Suprapubic skin (tissue), 4 donors: Measurements from ENCODE around the gene ZNF436. TPM values are rescaled to one million over a fixed set of nuclear protein-coding genes. Genes with fewer than 3 reads are reported as not detected.
"Not testable (repeated sequence)": the region's sequence is repeated elsewhere in the genome, so short reads cannot be mapped to it uniquely, and the experiment has no call there.

ENCODE experiments used
- DNase-seq, 2 donors: peaks; one replicate each; pipeline ENCODE4 v3.0.0-alpha.2; 2019; ENCODE audit warnings: low spot score in 2 of 2
- H3K27ac ChIP-seq: fragments of 200-600 bp; sonication (generic); one replicate; pipeline ENCODE4 v1.5.1; 2019
- H3K27me3 ChIP-seq: fragments of 200-600 bp; sonication (generic); one replicate; pipeline ENCODE4 v1.5.1; 2019
- H3K36me3 ChIP-seq: fragments of 200-600 bp; sonication (generic); one replicate; pipeline ENCODE4 v1.5.1; 2019
- H3K4me1 ChIP-seq: fragments of 200-600 bp; sonication (generic); one replicate; pipeline ENCODE4 v1.5.1; 2019
- H3K4me3 ChIP-seq: fragments of 200-600 bp; sonication (generic); one replicate; pipeline ENCODE4 v1.5.1; 2019; ENCODE audit warnings: mild to moderate bottlenecking
- H3K9me3 ChIP-seq: fragments of 200-600 bp; sonication (generic); one replicate; pipeline ENCODE4 v1.5.1; 2019
- EP300 ChIP-seq: sonication (generic); formaldehyde crosslinking; IDR thresholded peaks from one replicate; pipeline ENCODE4 v1.6.1; 2017; ENCODE audit warnings: antibody characterized with exemption
- POLR2A ChIP-seq, 2 donors: fragments of 450-650 bp; IDR thresholded peaks; one replicate each; pipeline ENCODE4 v1.6.1; 2017; ENCODE audit warnings: antibody characterized with exemption in 2 of 2, mild to moderate bottlenecking in 2 of 2, moderate library complexity in 2 of 2
- POLR2AphosphoS5 ChIP-seq, 3 donors: sonication (generic); formaldehyde crosslinking; IDR thresholded peaks; one replicate each; pipeline ENCODE4 v1.6.1; 2017; ENCODE audit warnings: antibody characterized with exemption in 3 of 3
- WGBS: methylation state at CpG from one replicate; pipeline ENCODE4 v1.1.5; 2018; 5-methylcytosine and 5-hydroxymethylcytosine counted together
- total RNA-seq, 4 donors: library from RNA; depleted of rRNA; stranded (reverse); fragments of >200 nt; gene quantifications; one replicate each; pipeline ENCODE4 v1.1.0, GENCODE V29; 2016
- TF ChIP-seq, protein P1 (sequence below), 2 donors: fragments of 200-600 bp in 1 of 2; fragments of 450-650 bp in 1 of 2; sonication (generic) in 1 of 2; IDR thresholded peaks; one replicate each; pipeline ENCODE4 v1.5.1; 2016 to 2019; ENCODE audit warnings: antibody characterized with exemption in 2 of 2, mild to moderate bottlenecking in 1 of 2, moderate library complexity in 1 of 2

ZNF436 gene
- total RNA-seq, 4 donors from 2014 or later, result 21.1 to 38.2 (median 30.3) TPM

DNA sequence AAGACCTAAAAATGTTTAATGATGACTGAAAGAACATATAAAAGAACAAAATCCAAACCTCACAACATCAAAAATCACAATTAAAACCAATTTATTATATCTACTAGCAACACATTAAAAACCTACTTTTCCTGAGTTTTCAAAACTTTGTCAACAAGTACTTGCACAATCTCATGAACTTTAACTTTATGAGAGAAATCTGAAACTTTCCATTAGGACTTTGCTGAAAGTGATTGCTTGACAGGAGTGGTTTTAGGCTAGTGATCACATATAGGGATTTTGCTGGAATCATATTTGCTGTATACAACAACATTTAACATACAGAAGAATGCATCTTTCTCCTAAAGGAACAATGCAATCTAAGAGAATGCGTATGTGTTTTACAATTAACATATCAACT is 38.8 kb downstream of the ZNF436 start:
- TF ChIP-seq, protein P1, sequence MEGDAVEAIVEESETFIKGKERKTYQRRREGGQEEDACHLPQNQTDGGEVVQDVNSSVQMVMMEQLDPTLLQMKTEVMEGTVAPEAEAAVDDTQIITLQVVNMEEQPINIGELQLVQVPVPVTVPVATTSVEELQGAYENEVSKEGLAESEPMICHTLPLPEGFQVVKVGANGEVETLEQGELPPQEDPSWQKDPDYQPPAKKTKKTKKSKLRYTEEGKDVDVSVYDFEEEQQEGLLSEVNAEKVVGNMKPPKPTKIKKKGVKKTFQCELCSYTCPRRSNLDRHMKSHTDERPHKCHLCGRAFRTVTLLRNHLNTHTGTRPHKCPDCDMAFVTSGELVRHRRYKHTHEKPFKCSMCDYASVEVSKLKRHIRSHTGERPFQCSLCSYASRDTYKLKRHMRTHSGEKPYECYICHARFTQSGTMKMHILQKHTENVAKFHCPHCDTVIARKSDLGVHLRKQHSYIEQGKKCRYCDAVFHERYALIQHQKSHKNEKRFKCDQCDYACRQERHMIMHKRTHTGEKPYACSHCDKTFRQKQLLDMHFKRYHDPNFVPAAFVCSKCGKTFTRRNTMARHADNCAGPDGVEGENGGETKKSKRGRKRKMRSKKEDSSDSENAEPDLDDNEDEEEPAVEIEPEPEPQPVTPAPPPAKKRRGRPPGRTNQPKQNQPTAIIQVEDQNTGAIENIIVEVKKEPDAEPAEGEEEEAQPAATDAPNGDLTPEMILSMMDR (IDR thresholded peaks at IDR 0.05), result no peak
- no peak for TF ChIP-seq POLR2AphosphoS5 (IDR thresholded peaks at IDR 0.05)
- no peak for TF ChIP-seq POLR2A (IDR thresholded peaks at IDR 0.05)
- TF ChIP-seq EP300, result no peak
- Histone ChIP-seq H3K36me3 (peaks cover 85% of the 10 kb centered on the region), H3K27ac (no peak overlapping the region), H3K4me3 (no peak overlapping the region), H3K9me3 (no peaks in the 10 kb centered on the region), H3K27me3 (no peaks in the 10 kb centered on the region), H3K4me1 (no peaks in the 10 kb centered on the region)
- 97% methylated on average over 1 of the region's 1 CpG for WGBS
- no peak for DNase-seq

- no peaks in the 10 kb centered on the region for H3K9me3 ChIP-seq
- no peaks in the 10 kb centered on the region for H3K4me1 ChIP-seq
- no peak overlapping the region for H3K4me3 ChIP-seq
- WGBS, result 84% methylated on average over 2 of the region's 2 CpGs
- TF ChIP-seq, protein P1 (IDR thresholded peaks at IDR 0.05), result no peak
- no peak for TF ChIP-seq POLR2AphosphoS5 (IDR thresholded peaks at IDR 0.05)
- TF ChIP-seq EP300, result no peak
- no peak for DNase-seq
- H3K36me3 ChIP-seq, result peaks cover 72% of the 10 kb centered on the region
- no peaks in the 10 kb centered on the region for H3K27me3 ChIP-seq
- no peak overlapping the region for H3K27ac ChIP-seq
These were observed 44.2 kb downstream of the ZNF436 start for GRCh38 chr1:23325393-23325792.

DNA sequence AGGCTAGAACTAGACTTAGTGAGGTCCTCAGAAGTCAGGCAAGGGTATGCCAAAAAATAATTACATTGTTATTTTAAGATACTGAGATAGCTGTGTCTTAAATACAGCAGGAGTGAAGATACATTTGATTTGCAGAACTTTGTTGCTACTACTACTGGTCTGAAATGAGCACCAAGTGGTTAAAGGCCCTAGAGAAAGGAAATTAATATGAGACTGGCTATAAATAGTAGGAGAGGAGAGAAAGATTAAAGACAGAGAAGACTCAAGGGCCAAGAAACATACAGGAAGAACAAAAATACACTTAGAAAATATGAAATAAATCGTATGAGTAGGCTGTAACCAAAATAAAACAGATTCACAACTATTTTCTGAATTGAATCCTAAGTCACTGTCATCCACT is 46.9 kb downstream of the ZNF436 start:
- Histone ChIP-seq H3K4me1 (no peaks in the 10 kb centered on the region), H3K27me3 (no peaks in the 10 kb centered on the region), H3K27ac (no peak overlapping the region), H3K4me3 (no peak overlapping the region), H3K9me3 (no peaks in the 10 kb centered on the region), H3K36me3 (peaks cover 69% of the 10 kb centered on the region)
- TF ChIP-seq, protein P1 (IDR thresholded peaks at IDR 0.05), result no peak
- no peak for TF ChIP-seq EP300
- no peak for TF ChIP-seq POLR2A (IDR thresholded peaks at IDR 0.05)
- TF ChIP-seq POLR2AphosphoS5 (IDR thresholded peaks at IDR 0.05), result no peak
- no peak for DNase-seq
- 33% methylated on average over 1 of the region's 1 CpG for WGBS

DNA sequence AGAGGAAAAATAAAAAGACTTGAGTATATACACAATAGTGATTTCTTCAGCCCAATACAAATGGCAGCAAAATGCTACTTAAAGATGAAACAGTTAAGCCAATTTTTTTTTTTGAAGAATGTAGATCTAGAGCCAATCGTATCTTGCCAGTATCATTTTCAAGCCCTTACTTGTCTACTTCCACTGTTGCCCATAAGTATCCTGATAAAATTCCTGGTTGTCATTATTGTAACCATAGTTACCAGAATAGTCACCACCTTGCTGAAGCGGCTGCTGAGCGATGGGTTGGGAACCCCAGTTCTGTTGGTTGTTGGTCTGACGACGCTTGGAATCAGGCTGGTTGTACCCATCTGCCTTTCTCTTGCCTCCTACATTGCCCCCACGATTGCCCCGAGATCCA is 59.4 kb downstream of the ZNF436 start:
- peaks cover 33% of the 10 kb centered on the region for H3K36me3 ChIP-seq
- not testable (repeated sequence) for H3K27me3 ChIP-seq, H3K4me3 ChIP-seq, H3K9me3 ChIP-seq, H3K4me1 ChIP-seq, DNase-seq, H3K27ac ChIP-seq
- WGBS, result 79% methylated on average over 7 of the region's 7 CpGs

Other genes with a start within 250 kb of the ZNF436 start
- 10 to 100 TPM; 20.8 to 25.7 (median 22.9) TPM for gene LUZP1, start 201.0 kb downstream of the ZNF436 start, total RNA-seq
- not detected for gene HTR1D, start 152.3 kb downstream of the ZNF436 start, total RNA-seq
- gene HNRNPR, start 25.6 kb downstream of the ZNF436 start, total RNA-seq, result 10 to 100 TPM; 60.9 to 85.3 (median 66.0) TPM
- gene TCEA3, start 54.9 kb upstream of the ZNF436 start, total RNA-seq, result 10 to 100 TPM; 34.1 to 93.1 (median 43.2) TPM
- gene ASAP3, start 114.3 kb upstream of the ZNF436 start, total RNA-seq, result 100 to 1,000 TPM in 2 of 4 donors, 10 to 100 TPM in 2; 68.7 to 130 (median 88.5) TPM
- gene E2F2, start 161.4 kb upstream of the ZNF436 start, total RNA-seq, result 10 to 100 TPM in 2 of 4 donors, 1 to 10 TPM in 2; 4.5 to 12.9 (median 8.4) TPM
- 100 to 1,000 TPM in 3 of 4 donors, 10 to 100 TPM in 1; 91.1 to 194 (median 149) TPM for gene ID3, start 189.7 kb upstream of the ZNF436 start, total RNA-seq